Neural progenitor cell (in vitro differentiated cells): ENCODE data around the gene FXR1. TPM values are rescaled to one million over a fixed set of nuclear protein-coding genes. Genes with fewer than 3 reads are reported as not detected.

ENCODE experiments used
- DNase-seq: peaks from one replicate; pipeline ENCODE4 v3.0.0-alpha.2; 2016; ENCODE audit warnings: low spot score
- H2AFZ ChIP-seq: fragments of 200-600 bp; sonication (generic); replicated peaks from 2 replicates; pipeline ENCODE4 v1.6.1; 2016; ENCODE audit warnings: antibody characterized with exemption
- H3F3A ChIP-seq: fragments of 200-600 bp; sonication (generic); 2 replicates; pipeline ENCODE4 v1.6.1; 2016; ENCODE audit warnings: antibody characterized with exemption, low read depth
- H3K27ac ChIP-seq: fragments of 200-600 bp; sonication (generic); 2 replicates; pipeline ENCODE4 v1.5.1; 2016; ENCODE audit warnings: mild to moderate bottlenecking
- H3K27me3 ChIP-seq: fragments of 200-600 bp; sonication (generic); 2 replicates; pipeline ENCODE4 v1.6.1; 2016; ENCODE audit warnings: mild to moderate bottlenecking, moderate library complexity
- H3K36me3 ChIP-seq: fragments of 200-600 bp; sonication (generic); 2 replicates; pipeline ENCODE4 v1.5.1; 2016
- H3K4me1 ChIP-seq: fragments of 200-600 bp; sonication (generic); 2 replicates; pipeline ENCODE4 v1.6.1; 2016; ENCODE audit warnings: mixed run types
- H3K4me2 ChIP-seq: fragments of 200-600 bp; sonication (generic); 2 replicates; pipeline ENCODE4 v1.6.1; 2016
- H3K4me3 ChIP-seq: fragments of 200-600 bp; sonication (generic); 2 replicates; pipeline ENCODE4 v1.5.1; 2016
- H3K79me2 ChIP-seq: fragments of 200-600 bp; sonication (generic); 2 replicates; pipeline ENCODE4 v1.6.1; 2016; ENCODE audit warnings: low read depth
- H3K9ac ChIP-seq: fragments of 200-600 bp; sonication (generic); 2 replicates; pipeline ENCODE4 v1.6.1; 2016
- H3K9me3 ChIP-seq: fragments of 200-600 bp; sonication (generic); 2 replicates; pipeline ENCODE4 v1.5.1; 2016; ENCODE audit warnings: low read depth
- H4K20me1 ChIP-seq: fragments of 200-600 bp; sonication (generic); 2 replicates; pipeline ENCODE4 v1.6.1; 2016; ENCODE audit warnings: low read depth
- H3K27ac Mint-ChIP-seq: 3 replicates; pipeline ENCODE4 v1.8.0; 2021; ENCODE audit warnings: mixed read lengths
- H3K27me3 Mint-ChIP-seq: 2 replicates; pipeline ENCODE4 v1.8.0; 2022; ENCODE audit warnings: low read depth, mild to moderate bottlenecking, inconsistent platforms, moderate library complexity, mixed read lengths; ENCODE audit not compliant: insufficient read depth
- H3K36me3 Mint-ChIP-seq: 3 replicates; pipeline ENCODE4 v1.8.0; 2021; ENCODE audit warnings: mixed read lengths
- H3K4me1 Mint-ChIP-seq: 3 replicates; pipeline ENCODE4 v1.8.0; 2021; ENCODE audit warnings: mixed read lengths
- H3K4me3 Mint-ChIP-seq: 3 replicates; pipeline ENCODE4 v1.8.0; 2021; ENCODE audit warnings: mild to moderate bottlenecking, moderate library complexity, mixed read lengths
- H3K9me3 Mint-ChIP-seq: 3 replicates; pipeline ENCODE4 v1.8.0; 2020; ENCODE audit warnings: mixed read lengths
- CTCF ChIP-seq: fragments of 200-600 bp; sonication (generic); IDR thresholded peaks from 2 replicates; pipeline ENCODE4 v1.5.1; 2017; ENCODE audit warnings: antibody characterized with exemption, mild to moderate bottlenecking
- EZH2 ChIP-seq: fragments of 200-600 bp; sonication (generic); IDR thresholded peaks from 2 replicates; pipeline ENCODE4 v1.6.1; 2017; ENCODE audit warnings: antibody characterized with exemption, mild to moderate bottlenecking, moderate library complexity
- EZH2phosphoT487 ChIP-seq: fragments of 200-600 bp; sonication (generic); IDR thresholded peaks from 2 replicates; pipeline ENCODE4 v1.6.1; 2017; ENCODE audit warnings: antibody characterized with exemption
- total RNA-seq: library from RNA; depleted of rRNA; stranded (reverse); fragments of >200 nt; gene quantifications from 2 replicates; pipeline ENCODE4 v1.2.3, GENCODE V29; 2015; ENCODE audit warnings: low replicate concordance

Gene FXR1
- total RNA-seq, 1 donor from 2014 or later = 412 TPM

GRCh38 chr3:181025204-181025603 is 112.7 kb downstream of the FXR1 start:
- Mint-ChIP-seq H3K27me3 (no peaks in the 10 kb centered on the region), H3K4me3 (no peak overlapping the region), H3K36me3 (no peaks in the 10 kb centered on the region), H3K27ac (no peak overlapping the region), H3K4me1 (no peaks in the 10 kb centered on the region), H3K9me3 (peaks cover 5% of the 10 kb centered on the region)
- Histone ChIP-seq H3K9ac (no peak overlapping the region), H3K4me1 (no peaks in the 10 kb centered on the region), H3F3A (no peaks in the 10 kb centered on the region), H3K27ac (no peak overlapping the region), H3K79me2 (no peaks in the 10 kb centered on the region), H3K9me3 (peaks cover 7% of the 10 kb centered on the region), H4K20me1 (no peaks in the 10 kb centered on the region), H3K4me2 (no peak overlapping the region), H3K27me3 (no peaks in the 10 kb centered on the region), H2AFZ (no peak overlapping the region), H3K36me3 (no peaks in the 10 kb centered on the region), H3K4me3 (no peak overlapping the region)
- TF ChIP-seq CTCF = no peak
- no peak for TF ChIP-seq EZH2
- DNase-seq = no peak

- Histone ChIP-seq H3F3A (no peaks in the 10 kb centered on the region), H3K27ac (no peak overlapping the region), H3K4me1 (no peaks in the 10 kb centered on the region), H3K4me2 (no peak overlapping the region), H3K9me3 (no peaks in the 10 kb centered on the region), H3K4me3 (no peak overlapping the region), H3K36me3 (no peaks in the 10 kb centered on the region), H4K20me1 (no peaks in the 10 kb centered on the region), H3K79me2 (no peaks in the 10 kb centered on the region), H3K9ac (no peak overlapping the region), H2AFZ (no peak overlapping the region), H3K27me3 (no peaks in the 10 kb centered on the region)
- H3K9me3 Mint-ChIP-seq = no peaks in the 10 kb centered on the region
- no peaks in the 10 kb centered on the region for H3K27me3 Mint-ChIP-seq
- no peak overlapping the region for H3K4me3 Mint-ChIP-seq
- no peak overlapping the region for H3K27ac Mint-ChIP-seq
- TF ChIP-seq CTCF (no peak), EZH2 (no peak), EZH2phosphoT487 (no peak)
- H3K4me1 Mint-ChIP-seq = no peaks in the 10 kb centered on the region
- no peaks in the 10 kb centered on the region for H3K36me3 Mint-ChIP-seq
- no peak for DNase-seq
Observed at GRCh38 chr3:181030948-181031347, 118.5 kb downstream of the FXR1 start.

Other genes with a start within 250 kb of the FXR1 start
- 0.24 and 3.3 TPM in 2 replicates for gene CCDC39, start 233.2 kb upstream of the FXR1 start, total RNA-seq
- gene DNAJC19, start 77.1 kb downstream of the FXR1 start, total RNA-seq = 61.5 and 108 TPM in 2 replicates